ENCODE data around the gene C6orf15.

Gene C6orf15

DNA sequence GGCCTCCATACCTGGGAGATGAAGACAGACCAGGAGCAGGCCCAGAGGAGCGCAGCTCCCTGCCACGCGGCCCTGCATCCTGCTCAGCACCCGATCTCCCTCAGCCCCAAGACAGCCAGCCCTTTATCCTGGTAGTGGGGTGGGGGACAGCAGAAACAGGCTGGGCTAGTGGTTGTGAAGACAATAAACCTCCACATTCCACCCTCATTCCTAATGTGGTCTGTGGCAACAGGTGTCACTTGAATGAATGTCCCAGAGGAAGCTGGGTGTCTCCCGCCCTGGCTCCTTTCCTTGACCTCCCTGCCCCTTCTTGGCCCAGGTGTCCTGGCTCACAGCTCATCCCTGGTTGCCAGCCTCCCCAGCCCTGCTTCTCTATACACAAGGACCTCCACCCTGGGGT lies at the start of gene C6orf15:
C6orf15 (minus strand) TSS at position 98 of the 400 bp plus-strand sequence; CDS start at position 78, 20 bp downstream.
- no peak for DNase-seq

DNA sequence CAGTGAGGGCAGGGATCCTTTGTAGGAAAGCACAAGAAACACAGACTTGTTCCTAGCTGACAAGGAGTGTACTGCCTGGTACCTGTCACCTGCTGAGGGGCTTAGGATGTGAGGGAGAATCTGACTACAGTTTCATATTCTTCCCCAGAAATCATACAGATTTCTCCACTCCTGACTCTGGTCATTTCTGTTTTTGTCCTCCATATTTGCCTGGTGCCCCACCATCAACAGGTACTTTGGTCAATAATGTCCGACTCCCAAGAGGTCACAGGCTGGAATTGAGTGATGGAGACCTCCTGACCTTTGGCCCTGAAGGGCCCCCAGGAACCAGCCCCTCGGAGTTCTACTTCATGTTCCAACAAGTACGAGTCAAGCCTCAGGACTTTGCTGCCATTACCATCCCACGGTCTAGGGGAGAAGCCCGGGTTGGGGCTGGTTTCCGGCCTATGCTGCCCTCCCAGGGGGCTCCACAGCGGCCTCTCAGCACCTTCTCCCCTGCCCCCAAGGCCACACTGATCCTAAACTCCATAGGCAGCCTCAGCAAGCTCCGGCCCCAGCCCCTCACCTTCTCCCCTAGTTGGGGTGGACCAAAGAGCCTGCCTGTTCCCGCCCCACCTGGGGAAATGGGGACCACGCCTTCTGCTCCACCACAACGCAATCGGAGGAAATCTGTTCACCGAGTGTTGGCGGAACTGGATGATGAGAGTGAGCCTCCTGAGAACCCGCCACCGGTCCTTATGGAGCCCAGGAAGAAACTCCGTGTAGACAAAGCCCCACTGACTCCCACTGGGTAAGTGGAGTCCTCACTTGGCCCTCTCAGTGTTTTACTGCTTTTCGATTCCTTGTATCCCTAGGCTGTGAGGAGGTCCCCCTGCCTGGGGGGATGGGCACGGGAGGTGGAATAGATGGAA lies 49.1 kb upstream of the C6orf15 start:
- DNase-seq = no peak

DNA sequence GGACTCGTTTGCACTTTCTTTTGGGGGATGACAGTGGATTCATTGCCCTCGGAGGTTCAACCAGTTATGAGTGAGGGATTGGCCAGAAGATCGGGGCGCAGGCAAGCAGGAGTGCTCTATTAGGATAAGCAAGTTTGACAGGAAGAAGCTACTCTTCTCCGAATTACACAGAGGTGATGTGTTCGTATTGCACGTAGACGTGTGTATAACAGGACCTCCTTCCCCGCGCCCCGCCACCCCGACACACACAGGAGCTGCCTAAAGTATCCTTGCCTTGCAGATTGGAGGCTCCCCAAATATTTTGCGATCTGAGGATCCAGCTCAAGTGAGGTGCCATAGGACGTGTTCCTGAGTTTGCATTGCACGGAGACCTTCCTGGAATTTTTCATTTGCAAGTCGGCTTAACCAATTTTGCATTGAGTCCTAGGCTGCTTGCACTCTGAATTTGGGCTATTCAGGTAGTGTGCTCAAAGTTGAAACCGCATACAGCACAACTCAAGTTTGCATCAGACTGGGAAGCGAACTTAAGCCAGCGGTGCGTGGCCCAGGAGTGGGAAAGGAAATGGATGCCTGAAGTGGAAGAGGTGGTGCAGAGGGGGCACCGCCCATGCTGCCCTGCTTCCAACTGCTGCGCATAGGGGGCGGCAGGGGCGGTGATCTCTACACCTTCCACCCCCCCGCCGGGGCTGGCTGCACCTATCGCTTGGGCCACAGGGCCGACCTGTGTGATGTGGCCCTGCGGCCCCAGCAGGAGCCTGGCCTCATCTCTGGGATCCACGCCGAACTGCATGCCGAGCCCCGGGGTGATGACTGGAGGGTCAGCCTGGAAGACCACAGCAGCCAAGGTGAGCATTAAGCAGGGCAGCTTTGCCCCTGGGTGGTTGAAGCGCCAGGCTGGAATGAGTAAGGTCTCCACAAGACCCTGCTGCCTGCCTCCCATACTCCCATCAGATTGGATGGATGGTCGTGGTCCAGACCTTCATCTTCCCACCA lies 46.8 kb upstream of the C6orf15 start:
- no peak for DNase-seq

DNA sequence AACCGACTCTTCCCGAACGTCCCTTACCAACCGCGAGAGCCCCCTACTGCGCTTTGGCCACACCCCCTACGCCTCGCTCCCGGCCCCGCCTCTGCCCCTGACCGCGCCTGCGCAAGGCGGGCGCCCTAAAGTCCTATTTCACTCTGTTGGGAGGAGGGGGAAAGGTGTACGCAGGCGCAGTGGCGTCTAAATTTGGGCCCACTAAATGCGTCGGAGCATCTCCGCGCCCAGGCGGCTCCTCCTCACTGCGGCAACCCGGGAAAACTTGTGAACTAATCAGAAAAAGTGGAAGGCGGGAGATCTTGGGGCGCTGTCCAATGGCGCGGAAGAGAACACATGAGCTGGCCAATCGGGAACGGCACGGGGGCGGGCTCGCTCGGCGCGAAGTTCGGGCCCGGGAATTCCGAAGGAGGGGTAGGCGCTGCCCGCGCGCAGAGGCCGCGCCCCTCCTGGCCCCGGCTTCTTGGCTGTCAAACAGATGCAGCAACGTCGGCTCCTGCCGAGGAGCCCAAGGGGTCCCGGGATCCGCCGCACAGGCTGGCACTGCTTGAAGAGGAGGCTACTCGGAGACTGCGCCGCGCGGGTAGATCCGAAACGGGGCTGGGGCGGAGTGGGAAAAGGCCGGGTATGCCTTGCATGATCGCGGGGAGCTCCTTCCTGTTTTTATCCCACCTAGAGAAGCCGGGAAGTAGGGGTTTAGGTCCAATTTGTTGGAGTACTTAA lies 45.9 kb upstream of the C6orf15 start, which contains the start of gene TCF19:
TCF19 (plus strand) TSS at position 450 of the 723 bp plus-strand sequence. CDS start 881 bp downstream, outside the sequence.
- peak; percentile 94 to 95 for DNase-seq

- DNase-seq = no peak
Observed at GRCh38 chr6:31157513-31158139, 45.3 kb upstream of the C6orf15 start, which contains the start of gene CCHCR1. CCHCR1 (minus strand) TSS chr6:31157802; CDS start chr6:31157600, 202 bp downstream.

GRCh38 chr6:31156641-31157040 lies 44.3 kb upstream of the C6orf15 start:
- DNase-seq = no peak

DNA sequence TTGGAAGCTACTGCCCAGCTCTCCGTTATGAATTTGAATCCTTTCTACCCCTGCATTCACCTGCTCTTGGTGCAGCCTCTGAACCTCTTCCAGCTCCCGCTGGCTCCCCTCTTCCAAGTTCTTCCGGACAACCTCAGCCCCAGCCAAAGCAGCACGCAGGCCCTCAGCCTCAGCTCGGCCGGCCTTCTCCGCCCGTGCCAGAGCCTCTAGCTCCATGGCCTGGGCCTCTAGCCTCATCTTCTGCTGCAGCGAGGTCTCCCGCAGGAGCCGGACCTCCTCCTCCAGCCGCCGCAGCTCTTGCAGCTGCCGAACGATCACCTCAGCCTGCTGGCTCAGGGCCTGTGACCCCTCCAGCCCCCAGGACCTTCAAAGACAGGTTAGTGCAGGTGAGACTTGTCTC lies 42.1 kb upstream of the C6orf15 start:
- no peak for DNase-seq

DNA sequence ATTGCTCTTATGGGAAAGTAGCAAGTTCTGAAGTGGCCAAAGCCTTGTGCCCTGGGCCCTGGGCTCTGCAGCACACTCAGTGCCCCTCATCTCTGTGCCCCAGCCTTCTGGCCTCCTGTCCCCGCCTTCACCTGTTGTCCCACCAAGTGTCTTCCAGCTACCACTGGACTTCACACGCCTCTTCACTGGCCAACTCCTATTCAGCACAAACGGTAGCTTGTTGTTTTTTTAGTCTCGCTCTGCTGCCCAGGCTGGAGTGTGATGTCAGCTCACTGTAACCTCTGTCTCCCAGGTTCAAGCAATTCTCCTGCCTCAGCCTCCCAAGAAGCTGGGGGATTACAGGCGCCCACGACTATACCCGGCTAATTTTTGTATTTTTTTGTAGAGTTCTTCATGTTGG lies 40.4 kb upstream of the C6orf15 start:
- DNase-seq = no peak

DNA sequence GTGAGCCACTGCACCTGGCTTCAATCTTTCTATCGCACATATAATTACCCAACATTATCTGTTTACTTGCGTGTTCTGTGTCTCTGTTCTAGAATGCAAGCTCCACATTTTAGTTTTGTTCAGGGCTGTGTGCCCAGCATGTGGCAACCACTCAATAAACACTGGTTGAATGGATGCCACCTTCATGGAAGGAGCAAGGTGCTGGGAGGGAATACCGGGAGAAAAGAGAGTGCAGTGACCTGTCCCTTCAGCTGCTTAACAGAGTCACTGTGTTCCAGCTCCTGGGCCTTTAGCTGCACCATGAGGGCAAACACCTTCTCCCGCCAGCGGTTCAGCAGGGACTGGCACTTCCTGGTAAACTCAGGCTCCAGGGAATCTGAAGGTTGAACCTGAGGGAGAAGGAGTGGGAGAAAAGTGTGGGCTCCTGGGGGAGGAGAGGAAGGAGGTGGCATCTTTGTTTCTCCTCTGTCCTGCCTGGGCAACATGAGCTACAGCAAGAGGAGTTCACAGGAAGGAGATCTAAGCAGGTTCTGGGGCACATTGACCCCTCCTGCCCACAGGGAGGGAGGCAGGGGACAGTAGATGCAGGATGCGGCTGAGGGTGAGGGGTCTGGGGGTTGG lies 37.6 kb upstream of the C6orf15 start:
- no peak for DNase-seq

GRCh38 chr6:31145386-31145785 lies 33.0 kb upstream of the C6orf15 start:
- DNase-seq = no peak

GRCh38 chr6:31144970-31145340 lies 32.6 kb upstream of the C6orf15 start:
- no peak for DNase-seq

DNA sequence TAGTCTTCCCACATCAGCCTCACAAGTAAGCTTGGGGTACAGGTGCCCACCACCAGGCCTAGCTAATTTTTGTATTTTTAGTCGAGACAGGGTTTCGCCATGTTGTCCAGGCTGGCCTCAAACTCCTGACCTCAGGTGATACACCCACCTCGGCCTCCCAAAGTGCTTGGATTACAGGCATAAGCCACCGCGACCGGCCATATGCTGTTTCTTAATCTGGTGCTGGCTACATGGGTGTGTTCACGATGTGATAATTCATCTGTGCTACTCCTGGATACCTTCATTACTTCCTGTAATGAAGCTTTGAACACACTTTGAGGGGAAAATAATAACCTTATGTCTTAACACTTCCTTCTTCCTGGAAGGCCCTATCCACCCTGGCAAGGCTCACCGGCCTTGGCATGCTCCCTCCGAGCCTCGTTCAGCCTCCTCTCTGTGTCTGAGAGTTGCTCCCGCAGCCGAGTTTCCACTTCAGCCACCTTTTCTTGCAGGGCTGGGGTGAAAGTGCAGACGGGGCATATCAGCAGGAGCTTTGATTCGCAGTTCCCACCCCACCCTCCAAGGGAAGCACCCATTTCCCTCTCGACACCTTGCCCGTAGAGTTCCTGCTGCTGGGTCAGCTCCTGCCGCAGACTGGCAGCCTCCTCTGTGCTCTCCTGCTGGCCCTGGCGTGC lies 32.1 kb upstream of the C6orf15 start:
- no peak for DNase-seq

- no peak for DNase-seq
Observed at GRCh38 chr6:31143148-31143547, 30.8 kb upstream of the C6orf15 start.

DNA sequence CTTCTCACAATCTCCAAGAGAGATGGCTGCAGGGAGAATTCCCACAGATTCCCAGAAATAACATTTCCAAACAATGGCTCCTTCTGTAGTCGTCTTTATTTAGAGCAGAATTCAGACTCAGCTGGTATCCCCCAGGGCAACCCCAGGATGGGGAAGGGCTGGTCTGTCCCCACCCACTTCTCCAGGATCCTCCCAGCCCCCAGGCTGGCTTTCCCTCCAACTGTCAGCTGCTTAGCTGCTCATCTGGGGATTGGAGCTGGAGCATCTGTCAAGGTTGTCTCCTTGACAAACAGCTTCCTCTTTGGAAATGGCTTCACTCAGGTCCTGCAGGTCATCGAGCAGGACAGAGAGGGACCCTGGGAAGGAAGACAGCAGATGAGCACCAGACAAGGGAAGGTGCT lies 30.0 kb upstream of the C6orf15 start:
- no peak for DNase-seq

DNA sequence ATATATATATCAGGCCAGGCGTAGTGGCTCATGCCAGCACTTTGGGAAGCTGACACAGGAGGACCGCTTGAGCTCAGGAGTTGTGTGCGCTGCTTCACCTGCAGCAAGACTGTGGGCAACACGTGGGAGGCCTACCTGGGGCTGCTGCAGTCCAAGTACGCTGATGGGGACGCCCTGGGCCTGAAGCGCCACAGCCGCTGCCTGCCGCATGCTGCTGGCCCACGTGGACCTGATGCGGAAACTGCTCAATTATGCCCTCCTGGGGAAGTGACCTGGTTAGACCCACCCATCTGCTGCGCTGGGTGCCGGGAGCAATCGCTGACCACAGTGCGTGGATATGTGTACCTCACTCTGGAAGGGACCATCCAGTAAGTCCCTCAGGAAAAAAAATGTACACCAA lies 28.3 kb upstream of the C6orf15 start:
- DNase-seq = no peak

DNA sequence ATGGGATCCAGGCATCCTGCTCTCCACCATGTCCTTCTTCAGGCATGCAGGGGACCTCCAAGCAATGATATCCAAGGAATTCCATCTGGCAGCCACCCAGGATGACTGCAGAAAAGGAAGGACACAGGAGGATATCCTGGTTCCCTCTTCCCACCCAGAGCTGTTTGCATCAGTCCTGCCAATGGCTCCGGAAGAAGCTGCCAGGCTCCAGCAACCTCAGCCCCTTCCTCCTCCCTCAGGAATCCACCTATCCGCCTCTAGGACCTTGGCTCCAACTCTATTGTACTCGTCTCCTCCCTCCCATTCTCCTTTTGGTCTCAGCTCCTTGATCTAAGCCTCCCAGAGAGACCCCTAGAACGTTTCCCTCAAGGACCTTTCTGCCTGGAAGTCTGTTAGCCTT lies 27.2 kb upstream of the C6orf15 start:
- no peak for DNase-seq

DNA sequence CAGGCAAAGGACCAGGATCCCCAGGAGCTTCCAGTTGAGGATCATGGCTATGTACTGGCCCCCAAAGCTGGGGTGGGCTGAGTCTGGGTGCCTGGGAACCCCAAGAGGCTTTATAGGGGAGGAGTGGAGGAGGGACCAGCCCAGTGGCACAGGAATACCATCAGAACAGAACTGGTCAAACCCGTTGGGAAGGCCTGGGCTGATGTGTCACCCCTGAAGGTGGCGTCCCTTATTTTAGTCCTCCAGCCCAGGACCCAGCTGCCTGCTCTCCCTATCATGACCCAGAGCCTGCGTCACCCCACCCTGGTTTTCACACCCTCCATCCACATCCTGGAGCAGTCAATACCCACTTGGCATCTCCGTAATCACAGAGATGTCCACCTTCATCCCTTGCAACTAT lies 26.6 kb upstream of the C6orf15 start, which contains the start of gene PSORS1C2:
PSORS1C2 (minus strand) TSS at position 85 of the 400 bp plus-strand sequence; CDS start at position 45, 40 bp downstream.
- no peak for DNase-seq

DNA sequence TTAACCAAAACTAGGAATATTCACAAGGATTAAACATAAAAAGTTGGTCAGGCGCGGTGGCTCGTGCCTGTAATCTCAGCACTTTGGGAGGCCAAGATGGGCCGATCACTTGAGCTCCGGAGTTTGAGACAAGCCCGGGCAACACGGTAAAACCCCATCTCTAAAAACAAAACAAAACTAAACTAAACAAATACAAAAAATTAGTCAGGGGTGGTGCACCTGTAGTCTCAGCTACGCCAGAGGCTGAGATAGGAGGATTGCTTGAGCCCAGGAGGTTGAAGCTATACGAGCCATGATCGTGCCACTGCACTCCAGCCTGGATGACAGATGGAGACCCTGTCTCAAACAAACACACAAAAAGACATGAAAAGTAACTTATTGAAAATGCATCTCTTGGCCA lies 23.3 kb upstream of the C6orf15 start:
- no peak for DNase-seq

- no peak for DNase-seq
Observed at GRCh38 chr6:31132806-31133205, 20.4 kb upstream of the C6orf15 start.

GRCh38 chr6:31131595-31131994 lies 19.2 kb upstream of the C6orf15 start:
- no peak for DNase-seq

DNA sequence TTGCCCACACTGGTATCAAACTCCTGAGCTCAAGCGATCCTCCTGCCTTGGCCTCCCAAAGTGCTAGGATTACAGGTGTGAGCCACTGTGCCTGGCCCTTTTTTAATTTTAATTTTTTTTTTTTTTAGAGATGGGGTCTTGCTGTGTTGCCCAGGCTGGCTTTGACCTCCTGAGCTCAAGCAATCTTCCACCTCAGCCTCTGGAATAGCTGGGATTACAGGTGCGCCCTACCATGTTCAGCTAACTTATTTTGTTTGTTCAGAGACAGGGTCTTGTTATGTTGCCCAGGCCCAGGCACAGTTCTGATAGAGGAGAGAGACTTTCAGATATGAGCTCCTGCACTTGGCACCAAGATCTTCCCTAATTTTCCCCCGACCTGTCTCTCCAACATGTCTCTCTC lies 18.4 kb upstream of the C6orf15 start:
- no peak for DNase-seq

Measured in NCI-H187 (cell line).